ENCODE results near the gene PLXNA2.

The PLXNA2 gene

DNA sequence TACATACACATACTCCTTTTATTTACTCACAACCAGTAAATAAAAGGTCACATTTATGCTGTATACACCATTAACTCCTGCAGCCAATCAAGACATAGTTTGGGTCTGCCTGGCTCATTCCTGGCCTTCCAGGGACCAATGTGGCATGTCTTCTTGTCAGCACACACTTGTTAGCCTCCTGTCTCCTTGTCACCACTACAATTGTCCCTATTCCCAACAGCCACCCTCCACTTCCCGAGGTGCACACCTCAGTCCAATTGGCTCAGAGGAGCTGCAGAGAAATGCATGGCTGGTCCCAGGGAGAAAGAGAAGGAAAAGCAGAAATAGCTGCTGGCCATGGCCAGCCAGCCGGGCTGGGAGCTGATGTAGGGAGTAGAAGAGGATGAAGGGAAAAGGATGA, 116.9 kb downstream of the PLXNA2 start:
- H3K4me3 Mint-ChIP-seq = no peak overlapping the region
- H3K4me1 Mint-ChIP-seq (ENCODE audit: low read depth) = peaks cover 5% of the 10 kb centered on the region
- H3K36me3 Mint-ChIP-seq (ENCODE audit: low read depth) = no peaks in the 10 kb centered on the region
- H3K9me3 Mint-ChIP-seq = no peaks in the 10 kb centered on the region
- DNase-seq = no peak
- H3K27ac Mint-ChIP-seq = no peak overlapping the region
- H3K27me3 Mint-ChIP-seq = peaks cover 27% of the 10 kb centered on the region

DNA sequence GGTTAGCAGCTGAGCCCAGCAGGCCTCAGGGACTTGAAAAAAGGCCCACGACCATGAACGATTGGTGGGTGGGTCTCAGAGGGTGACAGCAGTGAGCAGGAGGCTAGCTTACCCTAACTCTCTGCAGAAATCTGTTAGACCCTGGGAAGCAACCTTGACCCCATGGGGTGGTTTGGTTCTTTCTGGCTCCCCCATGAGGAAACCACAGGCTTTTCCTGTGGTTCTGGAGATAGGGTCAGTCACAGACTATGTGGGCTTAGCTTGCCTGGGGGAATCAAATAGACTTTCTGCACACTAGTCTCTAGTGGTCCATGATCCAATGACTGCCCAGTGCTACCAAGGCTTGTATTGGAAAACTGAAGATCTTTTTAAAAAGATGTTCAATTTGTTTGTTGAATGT, 118.1 kb downstream of the PLXNA2 start:
- no peak for DNase-seq
- H3K4me1 Mint-ChIP-seq (ENCODE audit: low read depth) = no peaks in the 10 kb centered on the region
- no peak overlapping the region for H3K4me3 Mint-ChIP-seq
- no peaks in the 10 kb centered on the region for H3K36me3 Mint-ChIP-seq (ENCODE audit: low read depth)
- H3K9me3 Mint-ChIP-seq = no peaks in the 10 kb centered on the region
- peaks cover 16% of the 10 kb centered on the region for H3K27me3 Mint-ChIP-seq
- no peak overlapping the region for H3K27ac Mint-ChIP-seq

DNA sequence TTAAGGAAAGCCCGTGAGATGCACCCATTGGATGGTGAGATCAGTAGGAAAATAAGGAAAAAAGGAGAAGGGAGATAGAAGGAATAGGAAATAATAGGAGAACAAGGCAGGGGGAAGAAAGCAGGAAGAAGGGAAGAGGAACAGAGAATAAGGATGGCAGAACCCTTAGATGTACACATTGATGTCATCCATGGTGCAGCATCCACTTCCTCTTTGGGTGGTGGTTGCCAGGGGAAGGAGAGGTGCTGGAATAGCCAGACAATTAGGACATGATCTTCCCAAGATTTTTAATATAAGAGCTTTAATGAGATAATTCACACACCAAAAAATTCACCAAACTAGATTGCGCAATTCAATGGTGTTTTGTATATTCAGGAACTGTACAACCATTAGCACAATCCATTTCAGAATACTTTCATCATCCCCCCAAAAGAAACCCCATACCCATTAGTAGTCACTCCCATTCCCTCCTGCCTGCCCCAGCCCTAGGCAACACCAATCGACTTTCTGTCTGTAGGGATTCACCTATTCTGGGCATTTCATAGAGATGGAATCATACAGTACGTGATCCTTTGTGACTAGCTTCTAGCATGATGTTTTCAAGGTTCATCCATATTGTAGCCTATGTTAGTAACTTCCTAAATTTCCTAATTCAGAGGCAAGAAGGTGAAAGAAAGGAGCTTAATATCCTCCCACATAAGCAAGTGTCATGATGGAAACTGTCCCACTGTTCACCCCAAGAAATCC, 121.4 kb downstream of the PLXNA2 start:
- Mint-ChIP-seq H3K36me3 (ENCODE audit: low read depth) (no peaks in the 10 kb centered on the region), H3K4me3 (no peak overlapping the region), H3K9me3 (no peaks in the 10 kb centered on the region), H3K4me1 (ENCODE audit: low read depth) (no peaks in the 10 kb centered on the region), H3K27me3 (no peaks in the 10 kb centered on the region), H3K27ac (no peak overlapping the region)
- DNase-seq = no peak

DNA sequence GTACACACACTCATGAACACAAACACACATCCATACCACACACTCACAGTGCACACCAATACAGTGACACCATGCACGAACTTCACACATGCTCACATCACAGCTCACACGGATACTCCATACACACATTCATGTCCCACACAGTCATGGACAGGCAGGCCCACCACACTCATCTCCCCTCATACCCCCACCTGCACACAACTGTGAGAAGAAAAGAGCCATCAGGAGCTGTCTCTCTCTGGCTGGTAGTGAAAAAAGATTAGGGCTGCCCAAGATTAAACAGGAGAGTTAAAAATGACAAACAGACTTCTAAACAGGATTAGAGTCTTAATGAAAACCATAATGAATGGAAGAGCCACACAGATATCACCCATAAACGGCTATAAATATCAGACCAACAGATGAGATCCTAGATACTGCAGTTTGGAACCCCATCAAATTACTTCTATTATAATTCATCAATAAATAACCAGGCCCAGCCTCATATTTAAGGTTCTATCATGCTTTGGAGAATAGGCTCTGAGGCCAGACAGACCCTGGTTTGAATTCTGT, 122.3 kb downstream of the PLXNA2 start:
- Mint-ChIP-seq H3K27me3 (no peaks in the 10 kb centered on the region), H3K36me3 (ENCODE audit: low read depth) (no peaks in the 10 kb centered on the region), H3K27ac (no peak overlapping the region), H3K4me1 (ENCODE audit: low read depth) (no peaks in the 10 kb centered on the region), H3K9me3 (no peaks in the 10 kb centered on the region), H3K4me3 (no peak overlapping the region)
- DNase-seq = no peak

DNA sequence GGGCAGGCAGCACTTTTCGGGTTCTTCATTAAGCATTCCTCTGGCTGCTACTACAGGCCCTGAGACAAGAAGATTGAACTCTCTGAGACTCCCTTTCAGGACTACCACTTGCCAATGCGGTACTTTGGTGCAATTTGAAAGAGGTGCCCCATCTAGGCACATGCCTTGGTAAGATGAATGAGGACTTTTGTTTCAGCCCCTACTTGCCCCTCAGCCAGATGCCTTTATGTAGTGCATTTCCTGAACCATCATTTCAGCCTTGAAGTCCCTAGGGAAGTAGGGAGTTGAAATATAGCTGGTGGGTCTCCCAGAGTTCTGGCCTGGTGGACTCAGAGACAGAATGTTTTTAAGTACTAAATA, 123.8 kb downstream of the PLXNA2 start:
- no peaks in the 10 kb centered on the region for H3K4me1 Mint-ChIP-seq (ENCODE audit: low read depth)
- no peaks in the 10 kb centered on the region for H3K27me3 Mint-ChIP-seq
- no peak overlapping the region for H3K27ac Mint-ChIP-seq
- no peak overlapping the region for H3K4me3 Mint-ChIP-seq
- no peaks in the 10 kb centered on the region for H3K9me3 Mint-ChIP-seq
- H3K36me3 Mint-ChIP-seq (ENCODE audit: low read depth) = no peaks in the 10 kb centered on the region
- DNase-seq = no peak

DNA sequence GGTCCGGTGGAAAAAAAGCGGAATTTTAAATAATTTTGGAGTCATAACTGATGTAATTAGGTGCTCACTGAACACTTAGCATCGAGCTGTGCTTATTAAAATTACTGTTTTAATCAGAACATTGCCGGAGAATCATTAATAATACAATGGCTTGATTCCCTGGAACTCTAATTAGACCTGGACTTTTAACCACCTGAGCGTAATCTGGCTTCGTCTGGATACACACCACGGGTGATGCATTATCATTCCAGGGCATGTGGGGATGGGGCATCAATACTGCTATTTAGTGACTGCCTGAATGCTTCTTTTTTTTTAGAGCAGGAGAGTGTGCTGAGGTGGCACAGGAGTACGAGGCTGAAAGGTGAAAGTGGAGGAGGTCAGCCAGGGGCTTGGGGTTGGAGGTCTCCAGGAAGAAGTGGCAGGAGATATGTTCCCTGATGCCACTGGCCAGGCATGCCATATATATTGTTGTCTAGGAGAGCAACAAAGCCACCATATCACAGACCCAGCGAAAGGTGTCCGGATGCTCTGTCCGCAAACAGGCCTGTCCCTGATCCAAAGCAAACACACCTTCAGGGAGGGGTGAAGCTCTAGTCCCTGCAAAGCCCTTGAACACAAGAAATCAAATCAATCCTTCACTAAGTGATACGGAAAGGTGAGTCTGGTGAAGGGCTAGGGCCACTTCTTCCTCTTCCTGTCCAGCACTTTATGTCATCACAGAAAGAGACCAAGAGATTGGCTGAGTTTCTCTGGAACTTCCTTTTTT, 125.2 kb downstream of the PLXNA2 start:
- no peaks in the 10 kb centered on the region for H3K9me3 Mint-ChIP-seq
- H3K36me3 Mint-ChIP-seq (ENCODE audit: low read depth) = no peaks in the 10 kb centered on the region
- DNase-seq = no peak
- H3K27ac Mint-ChIP-seq = no peak overlapping the region
- H3K4me1 Mint-ChIP-seq (ENCODE audit: low read depth) = no peaks in the 10 kb centered on the region
- no peak overlapping the region for H3K4me3 Mint-ChIP-seq
- H3K27me3 Mint-ChIP-seq = no peaks in the 10 kb centered on the region

DNA sequence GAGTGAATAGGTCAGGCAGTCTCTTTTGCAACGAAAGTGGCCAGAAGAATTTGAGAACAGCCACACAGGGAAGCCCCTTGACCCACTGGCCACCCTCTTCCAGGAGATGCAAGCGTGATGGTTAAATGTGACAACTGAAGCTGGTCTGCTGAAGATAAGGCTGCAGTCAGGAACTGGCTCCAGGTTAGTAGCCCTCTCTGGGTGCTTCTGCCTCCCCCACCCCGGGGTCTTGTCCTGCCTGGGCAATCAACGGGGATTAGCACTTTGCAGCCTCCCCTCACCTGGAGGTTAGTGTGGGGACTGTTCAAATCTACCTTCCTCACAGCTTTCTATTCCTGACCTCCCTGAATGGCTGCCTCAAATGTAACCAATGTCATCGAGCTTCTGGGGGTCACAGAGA, 125.9 kb downstream of the PLXNA2 start:
- H3K27ac Mint-ChIP-seq = no peak overlapping the region
- no peaks in the 10 kb centered on the region for H3K36me3 Mint-ChIP-seq (ENCODE audit: low read depth)
- no peaks in the 10 kb centered on the region for H3K27me3 Mint-ChIP-seq
- no peak overlapping the region for H3K4me3 Mint-ChIP-seq
- no peaks in the 10 kb centered on the region for H3K4me1 Mint-ChIP-seq (ENCODE audit: low read depth)
- H3K9me3 Mint-ChIP-seq = no peaks in the 10 kb centered on the region
- no peak for DNase-seq

DNA sequence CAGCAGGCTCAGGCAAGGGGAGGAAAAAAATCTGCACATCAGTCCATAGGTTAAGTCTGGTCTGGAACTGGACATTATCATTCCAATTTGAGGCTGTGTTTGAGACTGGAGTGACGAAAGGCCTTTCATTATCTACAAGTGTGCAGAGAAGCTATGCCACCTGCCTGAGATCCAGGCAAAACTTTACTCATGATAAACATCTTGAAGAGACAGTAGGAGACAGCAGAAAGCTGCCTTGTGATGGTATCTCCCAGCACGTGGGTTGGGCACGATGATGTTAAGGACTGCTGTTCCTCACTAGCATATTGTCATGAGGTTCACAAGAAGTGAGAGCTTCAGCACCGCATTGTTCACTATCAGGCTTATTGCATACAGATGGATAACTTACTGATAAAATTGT, 126.4 kb downstream of the PLXNA2 start:
- Mint-ChIP-seq H3K36me3 (ENCODE audit: low read depth) (no peaks in the 10 kb centered on the region), H3K27ac (no peak overlapping the region), H3K4me1 (ENCODE audit: low read depth) (no peaks in the 10 kb centered on the region), H3K9me3 (no peaks in the 10 kb centered on the region), H3K4me3 (no peak overlapping the region), H3K27me3 (no peaks in the 10 kb centered on the region)
- DNase-seq = no peak

DNA sequence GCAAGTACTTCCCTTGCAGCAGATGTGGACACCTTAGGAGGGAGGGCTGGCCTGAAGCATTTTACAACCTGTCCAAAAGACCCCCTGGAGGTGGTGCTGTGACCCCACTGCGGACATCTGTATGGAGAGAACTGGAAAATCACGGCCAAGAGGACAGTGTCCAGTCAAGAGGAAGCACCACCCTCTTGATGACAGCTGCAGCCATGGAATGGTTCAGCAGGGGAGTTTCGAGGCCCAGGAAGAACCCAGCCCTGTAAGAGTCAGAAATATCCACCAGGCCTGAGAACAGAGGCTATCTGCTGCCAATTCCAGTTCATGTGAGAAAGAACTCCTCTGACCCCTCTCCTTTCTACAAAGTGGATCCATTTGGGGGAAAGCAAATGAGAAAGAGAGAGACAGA, 126.8 kb downstream of the PLXNA2 start:
- H3K36me3 Mint-ChIP-seq (ENCODE audit: low read depth) = no peaks in the 10 kb centered on the region
- no peaks in the 10 kb centered on the region for H3K27me3 Mint-ChIP-seq
- H3K4me1 Mint-ChIP-seq (ENCODE audit: low read depth) = no peaks in the 10 kb centered on the region
- no peak for DNase-seq
- no peak overlapping the region for H3K4me3 Mint-ChIP-seq
- no peak overlapping the region for H3K27ac Mint-ChIP-seq
- H3K9me3 Mint-ChIP-seq = no peaks in the 10 kb centered on the region

DNA sequence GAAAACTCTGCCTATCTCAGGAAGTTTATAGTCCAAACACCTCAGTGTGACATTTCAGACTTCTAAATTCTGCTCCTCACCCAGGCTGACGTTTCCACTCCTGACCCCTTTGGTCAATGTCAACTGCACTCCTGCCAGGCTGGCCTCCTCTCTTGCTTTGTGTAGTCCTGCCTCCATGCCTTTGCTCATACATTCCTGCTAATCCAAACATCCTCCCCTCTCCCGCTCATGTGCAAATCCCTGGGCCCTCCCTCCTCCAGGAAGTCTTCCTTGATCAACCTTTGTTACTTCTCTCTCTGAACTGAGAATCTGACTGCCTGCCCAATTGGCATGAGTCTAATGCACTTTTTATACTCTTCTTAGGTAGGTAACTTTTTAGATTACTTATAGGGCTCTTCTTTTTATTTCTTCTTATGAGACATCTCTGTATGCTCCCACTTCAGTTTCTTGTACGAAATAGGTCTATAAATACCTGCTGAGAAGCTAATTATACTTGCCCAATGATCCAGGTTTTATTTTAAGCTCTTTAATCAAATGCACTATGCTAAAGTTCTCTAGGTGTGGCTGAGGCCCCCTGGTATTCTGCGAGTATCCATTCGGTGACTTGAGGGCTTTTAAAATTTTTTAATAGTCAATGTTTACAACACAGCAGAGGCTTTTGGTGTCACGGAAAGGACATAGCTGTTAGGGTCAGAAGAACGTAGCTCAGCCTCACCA, 128.1 kb downstream of the PLXNA2 start:
- H3K36me3 Mint-ChIP-seq (ENCODE audit: low read depth) = no peaks in the 10 kb centered on the region
- no peak overlapping the region for H3K27ac Mint-ChIP-seq
- no peaks in the 10 kb centered on the region for H3K9me3 Mint-ChIP-seq
- no peak overlapping the region for H3K4me3 Mint-ChIP-seq
- no peak for DNase-seq
- no peaks in the 10 kb centered on the region for H3K27me3 Mint-ChIP-seq
- no peaks in the 10 kb centered on the region for H3K4me1 Mint-ChIP-seq (ENCODE audit: low read depth)

DNA sequence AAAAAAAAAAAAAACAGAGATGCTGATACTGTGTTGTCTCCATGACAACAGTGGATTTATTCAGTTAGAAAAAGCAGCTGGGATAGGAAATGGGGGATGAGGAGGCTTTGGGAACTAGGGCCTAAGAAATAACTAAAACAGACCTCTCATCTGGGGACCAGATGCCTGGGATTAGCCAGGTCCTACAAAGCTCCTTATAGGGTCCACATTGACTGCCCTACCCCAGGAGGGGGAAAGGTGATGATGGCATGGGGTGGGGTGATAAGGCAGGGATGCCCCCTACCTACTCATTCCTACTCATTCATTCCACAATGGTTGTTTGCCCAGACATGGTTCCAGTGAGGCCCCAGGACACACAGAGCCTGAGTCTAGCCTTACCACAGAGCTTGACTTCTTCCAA, 131.2 kb downstream of the PLXNA2 start:
- Mint-ChIP-seq H3K27me3 (no peaks in the 10 kb centered on the region), H3K9me3 (no peaks in the 10 kb centered on the region), H3K27ac (no peak overlapping the region), H3K36me3 (ENCODE audit: low read depth) (no peaks in the 10 kb centered on the region), H3K4me1 (ENCODE audit: low read depth) (no peaks in the 10 kb centered on the region), H3K4me3 (no peak overlapping the region)
- no peak for DNase-seq

DNA sequence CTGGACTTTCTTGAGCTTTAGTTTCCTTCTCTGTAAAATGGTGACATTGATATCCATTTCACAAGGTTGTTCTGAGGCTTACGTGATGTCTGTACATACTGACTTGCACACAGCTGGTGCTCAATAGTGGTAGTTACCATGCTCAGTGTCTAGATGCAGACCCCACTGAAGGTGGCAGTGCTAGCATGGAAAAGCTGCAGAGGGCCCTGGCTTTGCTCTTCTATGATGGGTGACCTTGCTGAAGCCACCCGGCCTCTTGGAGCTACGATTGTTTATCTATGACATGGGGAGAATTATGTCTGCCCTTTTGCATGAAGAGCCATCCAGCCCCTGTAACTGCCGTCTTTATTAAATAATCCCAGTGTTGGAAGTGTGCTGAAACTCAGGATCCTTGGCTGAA, 131.8 kb downstream of the PLXNA2 start:
- H3K36me3 Mint-ChIP-seq (ENCODE audit: low read depth) = no peaks in the 10 kb centered on the region
- no peaks in the 10 kb centered on the region for H3K9me3 Mint-ChIP-seq
- DNase-seq = no peak
- no peak overlapping the region for H3K4me3 Mint-ChIP-seq
- no peaks in the 10 kb centered on the region for H3K27me3 Mint-ChIP-seq
- H3K27ac Mint-ChIP-seq = no peak overlapping the region
- H3K4me1 Mint-ChIP-seq (ENCODE audit: low read depth) = no peaks in the 10 kb centered on the region

DNA sequence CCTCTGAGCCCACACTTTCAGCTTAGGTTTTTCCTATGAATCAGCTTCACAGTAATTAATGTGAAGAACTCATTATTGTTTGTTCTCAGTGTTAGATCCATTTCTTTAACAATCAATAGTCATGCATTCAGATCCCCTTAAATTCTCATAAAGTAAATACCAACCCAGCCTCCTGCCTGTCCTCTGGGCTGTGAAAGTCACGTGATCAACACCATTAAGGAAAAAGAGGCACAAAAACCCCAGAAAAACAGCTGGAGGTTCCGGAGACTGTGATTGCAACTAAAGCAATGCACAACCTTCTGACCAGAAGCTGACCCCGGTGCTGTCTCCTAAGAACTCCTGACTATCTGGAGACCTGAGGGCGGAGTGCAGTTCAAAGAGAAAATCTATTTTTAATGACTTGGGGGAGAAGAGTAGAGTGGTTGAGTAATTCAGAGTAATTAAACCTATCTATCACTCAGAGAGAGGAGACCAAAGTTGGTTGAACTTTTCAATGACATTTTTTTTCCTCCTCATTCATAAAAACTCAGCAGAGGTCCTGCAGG, 132.5 kb downstream of the PLXNA2 start:
- DNase-seq = no peak
- H3K9me3 Mint-ChIP-seq = no peaks in the 10 kb centered on the region
- no peak overlapping the region for H3K4me3 Mint-ChIP-seq
- no peaks in the 10 kb centered on the region for H3K36me3 Mint-ChIP-seq (ENCODE audit: low read depth)
- no peaks in the 10 kb centered on the region for H3K27me3 Mint-ChIP-seq
- H3K27ac Mint-ChIP-seq = no peak overlapping the region
- no peaks in the 10 kb centered on the region for H3K4me1 Mint-ChIP-seq (ENCODE audit: low read depth)

DNA sequence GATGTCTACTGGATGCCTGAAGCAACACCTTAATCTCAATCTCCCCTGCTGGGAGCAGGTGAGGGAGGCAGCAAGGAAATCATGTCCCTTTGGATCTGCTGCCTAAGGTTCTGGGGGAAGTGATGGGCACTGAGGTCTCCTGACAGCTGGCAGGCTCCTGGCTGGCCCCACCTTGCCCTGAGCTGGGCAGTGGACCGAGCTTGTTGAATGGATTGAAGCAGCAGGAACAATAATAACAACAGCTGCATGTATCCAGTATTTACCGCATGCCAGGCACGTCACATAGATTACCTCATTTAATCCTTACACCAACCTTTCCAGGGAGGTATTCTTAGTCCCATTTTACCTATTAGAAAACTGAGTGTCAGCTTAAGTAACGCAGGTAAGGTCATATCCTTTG, 133.9 kb downstream of the PLXNA2 start:
- Mint-ChIP-seq H3K36me3 (ENCODE audit: low read depth) (no peaks in the 10 kb centered on the region), H3K27me3 (no peaks in the 10 kb centered on the region), H3K4me3 (no peak overlapping the region), H3K9me3 (no peaks in the 10 kb centered on the region), H3K27ac (no peak overlapping the region), H3K4me1 (ENCODE audit: low read depth) (no peaks in the 10 kb centered on the region)
- no peak for DNase-seq

All from activated T-cell treated with anti-CD3 and anti-CD28 coated beads, Interleukin-2, amount 50 U/mL, for 24 hours (primary cell).